ENCODE results near the gene TMEM170B. TPM values are rescaled to one million over a fixed set of nuclear protein-coding genes. Genes with fewer than 3 reads are reported as not detected.

Gene TMEM170B
- polyA plus RNA-seq, 1 experiment, result 0.26 TPM

- DNase-seq (ENCODE audit: low read depth, low spot score), result no peak
- H3K27me3 ChIP-seq (ENCODE audit: control insufficient read depth, insufficient read depth, low read length), result peaks cover 2% of the 10 kb centered on the region
- no peak for TF ChIP-seq CTCF (IDR thresholded peaks at IDR 0.05; ENCODE audit: low read depth, low read length)
- H3K27ac ChIP-seq (ENCODE audit: low read depth, low read length), result no peak overlapping the region
- ChIA-PET CTCF (interaction anchor here (1.1 to 1.5 kb wide), 2 partner anchors 20 to 373 kb away, joined by 3 to 6 read pairs; no protein-coding TSS in a partner anchor), POLR2A (no interaction called here)
- no peak overlapping the region for H3K4me3 ChIP-seq (ENCODE audit: low read depth, low read length)
- no peaks in the 10 kb centered on the region for H3K9me3 ChIP-seq (ENCODE audit: control insufficient read depth, insufficient read depth, low read length)
These were observed 21.8 kb upstream of the TMEM170B start for GRCh38 chr6:11515763-11516162.

- Histone ChIP-seq H3K27ac (ENCODE audit: low read depth, low read length) (no peak overlapping the region), H3K9me3 (ENCODE audit: control insufficient read depth, insufficient read depth, low read length) (no peaks in the 10 kb centered on the region), H3K4me3 (ENCODE audit: low read depth, low read length) (no peak overlapping the region), H3K27me3 (ENCODE audit: control insufficient read depth, insufficient read depth, low read length) (no peaks in the 10 kb centered on the region)
- CTCF ChIA-PET, result no interaction called here
- TF ChIP-seq CTCF (IDR thresholded peaks at IDR 0.05; ENCODE audit: low read depth, low read length), result no peak
- POLR2A ChIA-PET, result no interaction called here
- no peak for DNase-seq (ENCODE audit: low read depth, low spot score)
These were observed 14.5 kb upstream of the TMEM170B start for GRCh38 chr6:11522812-11523605.

- TF ChIP-seq CTCF (IDR thresholded peaks at IDR 0.05; ENCODE audit: low read depth, low read length), result no peak
- ChIA-PET CTCF (no interaction called here), POLR2A (no interaction called here)
- Histone ChIP-seq H3K27me3 (ENCODE audit: control insufficient read depth, insufficient read depth, low read length) (no peaks in the 10 kb centered on the region), H3K27ac (ENCODE audit: low read depth, low read length) (no peak overlapping the region), H3K4me3 (ENCODE audit: low read depth, low read length) (no peak overlapping the region), H3K9me3 (ENCODE audit: control insufficient read depth, insufficient read depth, low read length) (no peaks in the 10 kb centered on the region)
- no peak for DNase-seq (ENCODE audit: low read depth, low spot score)
These were observed 11.9 kb upstream of the TMEM170B start for GRCh38 chr6:11525468-11526155.

- CTCF ChIA-PET, result interaction anchor here (2.2 kb wide), 1 partner anchor 30 kb away, joined by 8 read pairs; no protein-coding TSS in a partner anchor
- TF ChIP-seq CTCF (IDR thresholded peaks at IDR 0.05; ENCODE audit: low read depth, low read length), result no peak
- POLR2A ChIA-PET, result no interaction called here
- H3K4me3 ChIP-seq (ENCODE audit: low read depth, low read length), result no peak overlapping the region
- no peak for DNase-seq (ENCODE audit: low read depth, low spot score)
- no peaks in the 10 kb centered on the region for H3K27me3 ChIP-seq (ENCODE audit: control insufficient read depth, insufficient read depth, low read length)
- H3K27ac ChIP-seq (ENCODE audit: low read depth, low read length), result no peak overlapping the region
- no peaks in the 10 kb centered on the region for H3K9me3 ChIP-seq (ENCODE audit: control insufficient read depth, insufficient read depth, low read length)
These were observed 11.4 kb upstream of the TMEM170B start for GRCh38 chr6:11526156-11526505.

GRCh38 chr6:11527274-11527870 is 10.2 kb upstream of the TMEM170B start:
- Histone ChIP-seq H3K27me3 (ENCODE audit: control insufficient read depth, insufficient read depth, low read length) (no peaks in the 10 kb centered on the region), H3K4me3 (ENCODE audit: low read depth, low read length) (no peak overlapping the region), H3K27ac (ENCODE audit: low read depth, low read length) (no peak overlapping the region), H3K9me3 (ENCODE audit: control insufficient read depth, insufficient read depth, low read length) (no peaks in the 10 kb centered on the region)
- DNase-seq (ENCODE audit: low read depth, low spot score), result no peak
- ChIA-PET POLR2A (no interaction called here), CTCF (interaction anchor here (0.6 to 2.2 kb wide), 2 partner anchors 31 to 762 kb away, joined by 3 to 8 read pairs; no protein-coding TSS in a partner anchor)
- TF ChIP-seq CTCF (IDR thresholded peaks at IDR 0.05; ENCODE audit: low read depth, low read length), result no peak
